ENCODE data around the gene ARHGEF28. TPM values are rescaled to one million over a fixed set of nuclear protein-coding genes. Genes with fewer than 3 reads are reported as not detected.
A peak's percentile ranks its signal among the peaks of the same experiment; 100 is the strongest.

ARHGEF28 gene
- total and polyA plus RNA-seq, 12 donors: 0.62 to 3.4 (median 1.5) TPM

- Histone ChIP-seq H3K36me3 (no peaks in the 10 kb centered on the region), H3K4me3 (no peak overlapping the region), H3K27ac (peak overlapping the region in 2 of 10 donors; percentile 11 to 32), H3K9me3 (no peaks in the 10 kb centered on the region), H3K4me1 (peaks cover 0 to 36% (median 11%) of the 10 kb centered on the region in 9 donors), H3K27me3 (peaks cover 0 to 5% (median 0%) of the 10 kb centered on the region in 7 donors)
- WGBS, 2 donors: 47 to 69% methylated on average over 5 of the region's 5 CpGs
- intact Hi-C loops (cut with DNase I): loop anchor here in 7 of 10 donors (2.0 to 10.0 kb wide), 4 partner anchors 108 to 853 kb away; partner anchors contain the start of gene ENC1 (in 1 of the 7)
- ATAC-seq: no peak
- TF ChIP-seq CTCF (IDR thresholded peaks at IDR 0.05): no peak
- DNase-seq: no peak
Observed at GRCh38 chr5:73793911-73794310, 167.9 kb downstream of the ARHGEF28 start.

- Histone ChIP-seq H3K27me3 (peaks cover 0 to 5% (median 0%) of the 10 kb centered on the region in 7 donors), H3K9me3 (no peaks in the 10 kb centered on the region), H3K36me3 (no peaks in the 10 kb centered on the region), H3K4me1 (peaks cover 0 to 22% (median 11%) of the 10 kb centered on the region in 9 donors), H3K27ac (peak overlapping the region in 2 of 10 donors; percentile 34 to 54), H3K4me3 (no peak overlapping the region)
- DNase-seq (peak; percentile 9 to 44), ATAC-seq (peak; percentile 34 to 83 (median 51))
- intact Hi-C loops (cut with DNase I): loop anchor here in 2 of 10 donors (5.0 to 10.0 kb wide), 2 partner anchors 61 to 848 kb away; partner anchors contain the start of gene ENC1 (in 1 of the 2)
- 37 to 44% methylated on average over 11 of the region's 11 CpGs for WGBS, 2 donors
- no peak for TF ChIP-seq CTCF (IDR thresholded peaks at IDR 0.05)
Observed at GRCh38 chr5:73796164-73797131, 170.5 kb downstream of the ARHGEF28 start.

- Histone ChIP-seq H3K36me3 (no peaks in the 10 kb centered on the region), H3K4me1 (peaks cover 0 to 22% (median 11%) of the 10 kb centered on the region in 9 donors), H3K27ac (peak overlapping the region in 2 of 10 donors; percentile 34 to 54), H3K4me3 (no peak overlapping the region), H3K27me3 (peaks cover 0 to 5% (median 0%) of the 10 kb centered on the region in 7 donors), H3K9me3 (no peaks in the 10 kb centered on the region)
- TF ChIP-seq CTCF (IDR thresholded peaks at IDR 0.05): no peak
- 87 to 97% methylated on average over 1 of the region's 1 CpG for WGBS, 2 donors
- intact Hi-C loops (cut with DNase I): loop anchor here in 2 of 10 donors (5.0 to 10.0 kb wide), 2 partner anchors 60 to 848 kb away; partner anchors contain the start of gene ENC1 (in 1 of the 2)
- DNase-seq: no peak
- no peak for ATAC-seq
Observed at GRCh38 chr5:73797132-73797510, 171.1 kb downstream of the ARHGEF28 start.

- DNase-seq (no peak), ATAC-seq (no peak)
- Histone ChIP-seq H3K27ac (no peak overlapping the region), H3K4me1 (peaks cover 0 to 16% (median 9%) of the 10 kb centered on the region in 9 donors), H3K9me3 (no peaks in the 10 kb centered on the region), H3K27me3 (peaks cover 0 to 5% (median 0%) of the 10 kb centered on the region in 7 donors), H3K36me3 (no peaks in the 10 kb centered on the region), H3K4me3 (no peak overlapping the region)
- intact Hi-C loops (cut with DNase I): loop anchor here in 2 of 10 donors (5.0 to 10.0 kb wide), 2 partner anchors 58 to 845 kb away; partner anchors contain the start of gene ENC1 (in 1 of the 2)
- 91 to 95% methylated on average over 3 of the region's 3 CpGs for WGBS, 2 donors
- TF ChIP-seq CTCF (IDR thresholded peaks at IDR 0.05): no peak
Observed at GRCh38 chr5:73799401-73799972, 173.5 kb downstream of the ARHGEF28 start.
